Heart left ventricle (tissue), 16 donors: ENCODE results near the gene IL25. TPM values are rescaled to one million over a fixed set of nuclear protein-coding genes. Genes with fewer than 3 reads are reported as not detected.

Experiments used
- ATAC-seq, 4 donors: fragments of 200-7000 bp; cut with Tn5 transposase; one replicate each; pipeline ENCODE4 v1.9.1; 2020 to 2022; ENCODE audit warnings: moderate library complexity in 4 of 4, mild to moderate bottlenecking in 3 of 4, moderate number of reproducible peaks in 1 of 4
- DNase-seq, 5 donors: peaks; one replicate each; pipeline ENCODE4 v3.0.0-alpha.2; 2020
- H3K27ac ChIP-seq, 12 donors: fragments of 200-600 bp; sonication (generic) in 4 of 12; one replicate each; pipeline versions ENCODE4 v1.5.0 to v1.8.0; 2016 to 2022; ENCODE audit warnings: mild to moderate bottlenecking in 2 of 12
- H3K27me3 ChIP-seq, 9 donors: fragments of 200-600 bp; sonication (generic) in 2 of 9; one replicate each; pipeline versions ENCODE4 v1.5.1 to v1.8.0; 2016 to 2022; ENCODE audit warnings: mild to moderate bottlenecking in 3 of 9
- H3K36me3 ChIP-seq, 9 donors: fragments of 200-600 bp; sonication (generic) in 2 of 9; one replicate each; pipeline versions ENCODE4 v1.5.0 to v1.8.0; 2018 to 2022; ENCODE audit warnings: mild to moderate bottlenecking in 2 of 9
- H3K4me1 ChIP-seq, 12 donors: fragments of 200-600 bp; sonication (generic) in 4 of 12; one replicate each; pipeline versions ENCODE4 v1.5.0 to v1.8.0; 2016 to 2022; ENCODE audit warnings: mild to moderate bottlenecking in 3 of 12
- H3K4me3 ChIP-seq, 12 donors: fragments of 200-600 bp; sonication (generic) in 4 of 12; one replicate each; pipeline versions ENCODE4 v1.5.0 to v1.8.0; 2017 to 2022; ENCODE audit warnings: mild to moderate bottlenecking in 9 of 12, moderate library complexity in 4 of 12
- H3K9me3 ChIP-seq, 12 donors: fragments of 200-600 bp; sonication (generic) in 4 of 12; one replicate each; pipeline versions ENCODE4 v1.5.0 to v1.8.0; 2016 to 2022; ENCODE audit warnings: mild to moderate bottlenecking in 1 of 12
- POLR2A ChIP-seq, 2 donors: fragments of 450-650 bp; IDR thresholded peaks; one replicate each; pipeline ENCODE4 v1.6.1; 2017; ENCODE audit warnings: antibody characterized with exemption in 2 of 2, mild to moderate bottlenecking in 2 of 2, moderate library complexity in 2 of 2
- WGBS, 4 donors: extraction: QIAGEN DNeasy Blood & Tissue Kit in 2 of 4; methylation state at CpG; one replicate each; pipeline versions ENCODE4 v1.1.5 to v1.1.7; 2013 to 2018; 5-methylcytosine and 5-hydroxymethylcytosine counted together
- intact Hi-C, 10 donors: fragments of 100-400 bp; cut with DNase I; formaldehyde crosslinking; loops; one replicate each; pipeline versions ENCODE4 v1.11.1 to v1.14.2; 2022
- polyA plus RNA-seq, 2 donors: library from polyadenylated mRNA; stranded (reverse); fragments of 200-250 nt; gene quantifications; one replicate each; pipeline ENCODE4 v1.2.3, GENCODE V29; 2013
- total RNA-seq, 9 donors: library from RNA; depleted of rRNA in 2 of 9; stranded (reverse); fragments of >200 nt in 2 of 9; fragmentation: NEBNext Ultra II Directional in 3 of 9; extraction: Animal tissue kit (Norgen Biotek cat#: 25700) in 3 of 9; gene quantifications; one replicate each; pipeline versions ENCODE4 v1.1.0 to v1.2.4, GENCODE V29; 2016 to 2023
- TF ChIP-seq, protein P1 (sequence below), 12 donors: fragments of 200-600 bp; sonication (generic) in 4 of 12; IDR thresholded peaks; one replicate each; pipeline versions ENCODE4 v1.5.0 to v1.8.0; 2018 to 2022; ENCODE audit warnings: antibody characterized with exemption in 12 of 12, mild to moderate bottlenecking in 5 of 12
- donor health status: ischemic (EF 13 %, LVEDD 7.1; RV severe dilation, severe dysfunction).
- donor health status: healthy with polysubstance abuse.
- donor health status: DM: no; HTN: yes; CAD: no.
- donor health status: DM: no; HTN: no; CAD: no.
- donor health status: ischemic (EF 25% LVEDD 6.9; RV normal size, moderate dysfunction).
- donor health status: ischemic (EF 25% LVEDD 5.7; RV mildly dilated, moderate dysfunction).
- donor health status: healthy.
- donor health status: DM: yes; HTN: yes; CAD: no.
- donor health status: ischemic (EF 35%, LVEDD 5.7; RV mildly dilated, moderate dysfunction).
- donor health status: nonischemic (EF 11% LVEDD 7.7; RV severe dilation, severe dysfunction).
- donor health status: DM: yes; HTN: yes; CAD: no.
- donor health status: PGD.
- donor health status: ischemic (EF 29% LVEDD 5.4; RV normal size, mild dysfunction).
- donor health status: nonischemic (EF 23%, LVEDD 6.1; RV moderate dilation, normal function).

The IL25 gene
- total and polyA plus RNA-seq, 11 donors, result 0.29 TPM; not detected in 10

DNA sequence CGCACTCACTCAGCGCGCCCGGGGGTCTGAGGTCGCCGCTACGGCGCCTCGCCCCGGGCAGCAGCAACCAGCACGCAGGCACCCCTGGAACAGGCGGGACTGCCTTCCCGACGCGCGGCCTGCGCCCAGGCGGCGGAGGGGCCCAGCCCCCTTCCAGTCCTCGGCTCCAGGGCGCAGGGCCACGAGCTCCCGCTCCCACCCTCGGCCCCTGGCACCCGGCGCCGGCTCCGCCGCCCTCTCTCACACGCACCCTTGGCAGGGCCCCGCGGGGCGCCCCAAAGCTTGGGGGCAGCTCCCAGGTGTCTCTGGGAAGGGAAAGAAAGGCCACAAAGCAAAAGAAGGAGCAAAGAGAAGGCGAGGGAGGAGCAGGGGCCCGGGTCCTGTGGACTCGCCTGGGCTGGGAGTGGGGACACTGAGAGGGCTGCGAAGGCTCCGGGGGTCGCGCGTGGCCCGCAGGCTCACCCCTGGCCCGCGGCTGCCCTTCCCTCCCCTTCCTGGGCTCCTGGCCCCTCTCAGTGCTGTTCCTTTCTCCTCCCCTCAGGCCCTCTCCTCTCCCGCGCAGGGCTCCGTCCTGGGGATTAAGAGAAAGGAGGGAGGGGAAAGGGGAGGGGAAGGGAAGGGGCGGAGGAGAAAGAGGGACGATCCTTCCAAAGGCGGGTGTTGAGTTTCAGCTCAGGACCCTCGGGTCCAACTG lies 6.7 kb upstream of the IL25 start:
- peak overlapping the region; percentile 62 to 96 (median 84) for H3K27ac ChIP-seq
- H3K4me1 ChIP-seq, result peaks cover 0 to 27% (median 6%) of the 10 kb centered on the region in 12 donors
- no peaks in the 10 kb centered on the region for H3K9me3 ChIP-seq
- WGBS, 4 donors, result 2 to 7% (median 3%) methylated on average over 37 to 51 of the region's 51 CpGs
- no peaks in the 10 kb centered on the region for H3K36me3 ChIP-seq
- TF ChIP-seq, protein P1, sequence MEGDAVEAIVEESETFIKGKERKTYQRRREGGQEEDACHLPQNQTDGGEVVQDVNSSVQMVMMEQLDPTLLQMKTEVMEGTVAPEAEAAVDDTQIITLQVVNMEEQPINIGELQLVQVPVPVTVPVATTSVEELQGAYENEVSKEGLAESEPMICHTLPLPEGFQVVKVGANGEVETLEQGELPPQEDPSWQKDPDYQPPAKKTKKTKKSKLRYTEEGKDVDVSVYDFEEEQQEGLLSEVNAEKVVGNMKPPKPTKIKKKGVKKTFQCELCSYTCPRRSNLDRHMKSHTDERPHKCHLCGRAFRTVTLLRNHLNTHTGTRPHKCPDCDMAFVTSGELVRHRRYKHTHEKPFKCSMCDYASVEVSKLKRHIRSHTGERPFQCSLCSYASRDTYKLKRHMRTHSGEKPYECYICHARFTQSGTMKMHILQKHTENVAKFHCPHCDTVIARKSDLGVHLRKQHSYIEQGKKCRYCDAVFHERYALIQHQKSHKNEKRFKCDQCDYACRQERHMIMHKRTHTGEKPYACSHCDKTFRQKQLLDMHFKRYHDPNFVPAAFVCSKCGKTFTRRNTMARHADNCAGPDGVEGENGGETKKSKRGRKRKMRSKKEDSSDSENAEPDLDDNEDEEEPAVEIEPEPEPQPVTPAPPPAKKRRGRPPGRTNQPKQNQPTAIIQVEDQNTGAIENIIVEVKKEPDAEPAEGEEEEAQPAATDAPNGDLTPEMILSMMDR (IDR thresholded peaks at IDR 0.05), result no peak
- peak in 1 of 2 donors; percentile 48 for TF ChIP-seq POLR2A (IDR thresholded peaks at IDR 0.05)
- intact Hi-C loops, result no loop called here
- DNase-seq (peak in 4 of 5 donors; percentile 53 to 73 (median 64)), ATAC-seq (peak; percentile 45 to 75 (median 62))
- H3K4me3 ChIP-seq, result peak overlapping the region; percentile 33 to 69 (median 56)
- peaks cover 0 to 41% (median 0%) of the 10 kb centered on the region in 9 donors for H3K27me3 ChIP-seq

DNA sequence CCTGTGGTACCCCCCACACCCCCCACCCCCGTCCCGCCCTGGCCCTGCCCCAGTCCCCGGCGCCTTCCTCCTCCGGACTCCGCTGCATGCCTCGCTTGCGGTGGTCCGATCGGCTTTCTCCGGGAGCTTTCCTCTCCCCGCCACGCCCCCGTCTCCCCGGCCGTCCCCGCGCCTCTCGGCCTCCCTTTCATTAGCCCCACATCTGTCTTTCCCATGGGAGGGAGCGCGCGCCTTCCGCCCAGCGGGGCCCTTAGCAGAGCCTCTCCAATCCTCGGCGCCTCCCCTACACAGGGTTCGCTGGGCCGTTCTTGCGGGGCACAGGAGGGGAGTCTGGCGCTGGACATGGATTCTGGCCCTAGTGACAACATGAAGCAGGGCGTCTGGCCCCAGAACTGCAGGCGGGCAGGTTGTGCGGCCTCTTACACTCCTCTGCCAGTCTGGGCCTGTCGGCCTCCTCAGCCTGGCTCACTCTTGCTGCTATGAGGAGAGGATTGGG lies 6.1 kb upstream of the IL25 start:
- peaks cover 0 to 41% (median 0%) of the 10 kb centered on the region in 9 donors for H3K27me3 ChIP-seq
- intact Hi-C loops, result no loop called here
- H3K9me3 ChIP-seq, result no peaks in the 10 kb centered on the region
- peak overlapping the region; percentile 35 to 96 (median 84) for H3K27ac ChIP-seq
- H3K36me3 ChIP-seq, result no peaks in the 10 kb centered on the region
- peak overlapping the region; percentile 33 to 69 (median 56) for H3K4me3 ChIP-seq
- H3K4me1 ChIP-seq, result peaks cover 0 to 27% (median 6%) of the 10 kb centered on the region in 12 donors
- no peak for TF ChIP-seq POLR2A (IDR thresholded peaks at IDR 0.05)
- TF ChIP-seq, protein P1 (IDR thresholded peaks at IDR 0.05), result no peak
- 11 to 21% (median 19%) methylated on average over 28 to 34 of the region's 34 CpGs for WGBS, 4 donors
- ATAC-seq, result peak; percentile 27 to 63 (median 42)
- peak; percentile 71 to 86 (median 76) for DNase-seq

DNA sequence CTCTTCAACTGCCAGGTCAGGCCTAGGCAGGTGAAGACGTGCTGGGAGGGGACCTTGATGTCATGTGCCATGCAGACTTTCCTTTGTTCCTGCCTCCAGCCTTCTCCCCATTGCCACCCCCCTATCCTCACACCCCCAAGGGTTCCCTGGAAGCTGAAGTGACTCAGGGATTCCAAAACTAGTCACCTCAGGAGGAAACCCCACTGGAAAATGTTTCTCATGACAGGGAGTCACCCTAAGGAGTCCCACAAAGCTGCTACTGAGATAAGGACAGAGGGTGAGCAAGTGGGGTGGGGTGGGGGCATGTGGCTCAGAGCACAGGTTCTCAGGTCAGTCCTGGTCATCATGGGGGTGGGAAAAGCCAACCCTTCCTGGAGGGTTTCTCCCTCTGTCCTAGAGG lies 2.4 kb upstream of the IL25 start:
- ATAC-seq, result no peak
- Histone ChIP-seq H3K9me3 (no peaks in the 10 kb centered on the region), H3K27ac (no peak overlapping the region), H3K36me3 (no peaks in the 10 kb centered on the region), H3K4me3 (no peak overlapping the region), H3K4me1 (peaks cover 0 to 15% (median 3%) of the 10 kb centered on the region in 12 donors), H3K27me3 (peaks cover 0 to 19% (median 0%) of the 10 kb centered on the region in 9 donors)
- 67 to 80% (median 71%) methylated on average over 1 of the region's 1 CpG for WGBS, 4 donors
- DNase-seq, result no peak
- intact Hi-C loops, result loop anchor here in 7 of 10 donors (5.0 to 10.0 kb wide), 5 partner anchors 33 to 245 kb away; no protein-coding TSS in a partner anchor
- no peak for TF ChIP-seq POLR2A (IDR thresholded peaks at IDR 0.05)
- TF ChIP-seq, protein P1 (IDR thresholded peaks at IDR 0.05), result no peak

DNA sequence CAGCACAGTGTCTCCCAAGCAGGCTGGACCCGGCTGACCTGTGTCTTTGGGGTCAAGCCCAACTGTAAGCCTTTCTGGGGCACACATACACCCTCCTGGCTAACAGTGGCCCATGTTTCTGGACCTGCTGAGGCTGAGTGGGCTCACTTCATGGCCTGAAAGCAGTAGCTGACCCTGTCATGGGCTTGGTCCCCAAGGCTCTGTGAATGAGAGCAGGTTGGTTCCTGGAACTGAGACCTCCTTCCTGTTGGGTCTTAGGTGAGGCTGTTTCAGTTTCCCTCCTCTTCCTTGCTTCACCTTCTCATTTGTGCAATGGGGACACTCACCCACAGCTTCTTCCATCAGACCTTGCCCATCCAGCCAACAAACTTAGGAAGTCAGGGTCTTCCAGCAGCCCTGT lies 744 bp upstream of the IL25 start:
- DNase-seq, result no peak
- TF ChIP-seq, protein P1 (IDR thresholded peaks at IDR 0.05), result no peak
- no peak for TF ChIP-seq POLR2A (IDR thresholded peaks at IDR 0.05)
- no peak for ATAC-seq
- intact Hi-C loops, result loop anchor here in 7 of 10 donors (5.0 to 10.0 kb wide), 5 partner anchors 35 to 247 kb away; no protein-coding TSS in a partner anchor
- WGBS, 4 donors, result 79 to 100% (median 90%) methylated on average over 1 of the region's 1 CpG
- H3K9me3 ChIP-seq, result no peaks in the 10 kb centered on the region
- H3K27me3 ChIP-seq, result peaks cover 0 to 4% (median 0%) of the 10 kb centered on the region in 9 donors
- H3K4me3 ChIP-seq, result no peak overlapping the region
- no peaks in the 10 kb centered on the region for H3K36me3 ChIP-seq
- H3K4me1 ChIP-seq, result peaks cover 0 to 5% (median 0%) of the 10 kb centered on the region in 12 donors
- no peak overlapping the region for H3K27ac ChIP-seq
